KMS-11 (cell line): ENCODE measurements around the gene ADGRG1.

Experiments
- H2AFZ ChIP-seq: fragments of 200-600 bp; sonication (generic); 2 replicates; pipeline ENCODE4 v1.6.1; 2016; ENCODE audit warnings: antibody characterized with exemption, mixed run types, low read depth
- H3K27ac ChIP-seq: fragments of 200-600 bp; sonication (generic); 2 replicates; pipeline ENCODE4 v1.6.1; 2016; ENCODE audit warnings: mild to moderate bottlenecking, mixed run types
- H3K27me3 ChIP-seq: fragments of 200-600 bp; sonication (generic); 2 replicates; pipeline ENCODE4 v1.6.1; 2017; ENCODE audit warnings: mild to moderate bottlenecking, low read depth, mixed run types, moderate library complexity; ENCODE audit not compliant: insufficient read depth
- H3K36me3 ChIP-seq: fragments of 200-600 bp; sonication (generic); 2 replicates; pipeline ENCODE4 v1.6.1; 2017; ENCODE audit warnings: mild to moderate bottlenecking, mixed run types; ENCODE audit not compliant: insufficient read depth
- H3K4me1 ChIP-seq: fragments of 200-600 bp; sonication (generic); 2 replicates; pipeline ENCODE4 v1.6.1; 2016; ENCODE audit warnings: mild to moderate bottlenecking, low read depth, mixed run types; ENCODE audit not compliant: poor library complexity, severe bottlenecking
- H3K4me2 ChIP-seq: fragments of 200-600 bp; sonication (generic); 2 replicates; pipeline ENCODE4 v1.7.0; 2016; ENCODE audit warnings: mild to moderate bottlenecking, mixed run types
- H3K4me3 ChIP-seq: fragments of 200-600 bp; sonication (generic); IDR thresholded peaks from 2 replicates; pipeline ENCODE4 v1.6.1; 2017; ENCODE audit warnings: low read depth, low read length, mixed read lengths; ENCODE audit not compliant: insufficient read depth
- H3K79me2 ChIP-seq: fragments of 200-600 bp; sonication (generic); 2 replicates; pipeline ENCODE4 v1.6.1; 2016; ENCODE audit warnings: low read depth, mixed run types; ENCODE audit not compliant: insufficient read depth
- H3K9ac ChIP-seq: fragments of 200-600 bp; sonication (generic); 2 replicates; pipeline ENCODE4 v1.6.1; 2016; ENCODE audit warnings: mild to moderate bottlenecking, mixed run types
- H4K20me1 ChIP-seq: fragments of 200-600 bp; sonication (generic); 2 replicates; pipeline ENCODE4 v1.6.1; 2016; ENCODE audit warnings: mild to moderate bottlenecking, mixed run types; ENCODE audit not compliant: insufficient read depth
- CTCF ChIP-seq: fragments of 200-600 bp; sonication (generic); conservative IDR thresholded peaks from 2 replicates; pipeline ENCODE4 v1.6.1; 2017; ENCODE audit warnings: low read depth, mild to moderate bottlenecking, antibody characterized with exemption, low read length, moderate library complexity, mixed read lengths

The ADGRG1 gene

DNA sequence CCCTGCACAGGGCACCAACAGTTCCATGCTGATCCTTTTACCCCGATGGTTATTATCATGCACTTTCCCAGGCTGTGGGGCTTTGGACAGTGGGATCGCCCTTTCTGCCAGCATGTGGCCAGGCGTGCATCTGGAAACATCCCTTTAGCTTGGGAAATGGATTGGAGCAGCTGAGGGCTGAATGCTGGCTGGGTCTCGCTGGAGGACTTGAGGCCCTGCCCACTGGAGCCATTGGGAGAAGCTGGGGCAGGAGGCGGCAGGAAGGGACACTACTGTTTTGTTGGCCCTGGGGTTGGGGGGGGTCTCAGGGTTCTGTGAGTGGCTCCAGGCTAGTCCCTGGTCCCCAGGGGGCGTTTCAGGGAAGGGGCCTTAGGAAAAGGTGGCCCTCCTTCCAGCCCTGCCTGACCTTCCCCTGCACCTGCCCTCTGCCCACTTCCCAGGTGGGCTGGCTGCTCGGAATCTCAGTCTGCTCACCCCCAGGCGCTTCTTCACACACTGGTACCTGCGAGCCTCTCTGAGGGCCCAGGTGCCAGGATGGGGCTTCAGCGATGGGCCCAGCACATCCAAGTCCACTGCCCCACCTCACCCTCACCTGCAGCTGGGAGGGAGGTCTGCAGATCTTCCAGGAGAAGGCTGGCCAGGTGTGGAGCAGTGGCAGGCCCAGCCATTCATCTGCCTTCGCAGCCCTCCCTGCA lies 38.1 kb downstream of the ADGRG1 start:
- Histone ChIP-seq H3K4me1 (no peaks in the 10 kb centered on the region), H3K27ac (no peak overlapping the region), H3K27me3 (no peaks in the 10 kb centered on the region), H4K20me1 (no peaks in the 10 kb centered on the region), H3K36me3 (no peaks in the 10 kb centered on the region), H3K4me2 (no peak overlapping the region), H3K9ac (no peak overlapping the region), H3K79me2 (no peaks in the 10 kb centered on the region), H2AFZ (no peak overlapping the region), H3K4me3 (no peak overlapping the region)
- TF ChIP-seq CTCF, result no peak

- Histone ChIP-seq H3K27ac (no peak overlapping the region), H3K4me1 (no peaks in the 10 kb centered on the region), H3K27me3 (no peaks in the 10 kb centered on the region), H3K9ac (no peak overlapping the region), H3K36me3 (no peaks in the 10 kb centered on the region), H3K79me2 (no peaks in the 10 kb centered on the region), H3K4me3 (no peak overlapping the region), H4K20me1 (no peaks in the 10 kb centered on the region), H2AFZ (no peak overlapping the region), H3K4me2 (no peak overlapping the region)
- TF ChIP-seq CTCF, result no peak
These were observed 38.7 kb downstream of the ADGRG1 start for GRCh38 chr16:57667048-57667525.

- Histone ChIP-seq H3K4me2 (no peak overlapping the region), H3K27me3 (peaks cover 3% of the 10 kb centered on the region; the same call in 1 of the 2 replicates), H3K4me3 (no peak overlapping the region), H2AFZ (no peak overlapping the region), H3K4me1 (no peaks in the 10 kb centered on the region), H3K9ac (no peak overlapping the region), H3K36me3 (no peaks in the 10 kb centered on the region), H3K27ac (no peak overlapping the region), H4K20me1 (no peaks in the 10 kb centered on the region), H3K79me2 (no peaks in the 10 kb centered on the region)
- TF ChIP-seq CTCF, result no peak
These were observed 39.3 kb downstream of the ADGRG1 start for GRCh38 chr16:57667526-57668262.

GRCh38 chr16:57668263-57668571 lies 39.8 kb downstream of the ADGRG1 start, which contains the start of gene ADGRG3:
TSS of gene ADGRG3 (plus strand) at chr16:57668306. CDS start at chr16:57668348, 42 bp downstream.
- Histone ChIP-seq H3K9ac (no peak within 1 kb of the TSS), H3K4me2 (no peak within 1 kb of the TSS), H3K79me2 (no peaks in the 10 kb centered on the region), H3K27me3 (peaks cover 3% of the 10 kb centered on the region; the same call in 1 of the 2 replicates), H2AFZ (no peak within 1 kb of the TSS), H4K20me1 (no peaks in the 10 kb centered on the region), H3K36me3 (no peaks in the 10 kb centered on the region), H3K4me3 (no peak within 1 kb of the TSS), H3K27ac (no peak within 1 kb of the TSS), H3K4me1 (no peaks in the 10 kb centered on the region)
- no peak for TF ChIP-seq CTCF
